GM18507 (cell line): ENCODE measurements around the gene MSANTD1.

ENCODE experiments used
- DNase-seq: peaks from one replicate; pipeline ENCODE4 v3.0.0; 2011; ENCODE audit warnings: low read depth; ENCODE audit not compliant: insufficient read length; ENCODE audit errors: extremely low spot score
- FAIRE-seq: peaks from 2 replicates; lab custom pipeline; 2011; peaks lifted over from hg19 to GRCh38; lab: Jason Lieb, UNC

MSANTD1 gene

GRCh38 chr4:3229964-3230363 is 19.0 kb upstream of the MSANTD1 start:
- FAIRE-seq = no peak
- no peak for DNase-seq

- DNase-seq = no peak
- no peak for FAIRE-seq
Measured at GRCh38 chr4:3231471-3231870, 17.5 kb upstream of the MSANTD1 start.

GRCh38 chr4:3232001-3232400 is 17.0 kb upstream of the MSANTD1 start:
- FAIRE-seq = no peak
- no peak for DNase-seq

- DNase-seq = no peak
- FAIRE-seq = no peak
Measured at GRCh38 chr4:3232871-3233271, 16.1 kb upstream of the MSANTD1 start.

- no peak for DNase-seq
- no peak for FAIRE-seq
Measured at GRCh38 chr4:3233391-3234071, 15.4 kb upstream of the MSANTD1 start.

- FAIRE-seq (no peak), DNase-seq (no peak)
Measured at GRCh38 chr4:3234171-3235029, 14.6 kb upstream of the MSANTD1 start.

GRCh38 chr4:3235030-3235345 is 14.0 kb upstream of the MSANTD1 start:
- DNase-seq (no peak), FAIRE-seq (no peak)

- FAIRE-seq (no peak), DNase-seq (no peak)
Measured at GRCh38 chr4:3235581-3235980, 13.4 kb upstream of the MSANTD1 start.

- FAIRE-seq = no peak
Measured at GRCh38 chr4:3236326-3236878, 12.6 kb upstream of the MSANTD1 start.

GRCh38 chr4:3237266-3237665 is 11.7 kb upstream of the MSANTD1 start:
- FAIRE-seq = no peak

More at GRCh38 chr4:3236326-3236878, 12.6 kb upstream of the MSANTD1 start:
- no peak for DNase-seq

GRCh38 chr4:3237712-3238560 is 11.0 kb upstream of the MSANTD1 start:
- FAIRE-seq (no peak), DNase-seq (no peak)

More at GRCh38 chr4:3237266-3237665, 11.7 kb upstream of the MSANTD1 start:
- DNase-seq = no peak

GRCh38 chr4:3238721-3239120 is 10.2 kb upstream of the MSANTD1 start:
- DNase-seq (no peak), FAIRE-seq (no peak)

- DNase-seq (no peak), FAIRE-seq (no peak)
Measured at GRCh38 chr4:3239303-3239702, 9.7 kb upstream of the MSANTD1 start.

GRCh38 chr4:3239998-3240920 is 8.7 kb upstream of the MSANTD1 start:
- DNase-seq (no peak), FAIRE-seq (no peak)

GRCh38 chr4:3240936-3241522 is 7.9 kb upstream of the MSANTD1 start:
- no peak for DNase-seq
- FAIRE-seq = no peak

GRCh38 chr4:3241898-3242524 is 6.9 kb upstream of the MSANTD1 start:
- no peak for FAIRE-seq
- DNase-seq = no peak

- FAIRE-seq (no peak), DNase-seq (no peak)
Measured at GRCh38 chr4:3243136-3243780, 5.7 kb upstream of the MSANTD1 start.

- no peak for FAIRE-seq
- no peak for DNase-seq
Measured at GRCh38 chr4:3244002-3244401, 5.0 kb upstream of the MSANTD1 start.
